ENCODE data around the gene ADAMTSL1.

Gene ADAMTSL1

DNA sequence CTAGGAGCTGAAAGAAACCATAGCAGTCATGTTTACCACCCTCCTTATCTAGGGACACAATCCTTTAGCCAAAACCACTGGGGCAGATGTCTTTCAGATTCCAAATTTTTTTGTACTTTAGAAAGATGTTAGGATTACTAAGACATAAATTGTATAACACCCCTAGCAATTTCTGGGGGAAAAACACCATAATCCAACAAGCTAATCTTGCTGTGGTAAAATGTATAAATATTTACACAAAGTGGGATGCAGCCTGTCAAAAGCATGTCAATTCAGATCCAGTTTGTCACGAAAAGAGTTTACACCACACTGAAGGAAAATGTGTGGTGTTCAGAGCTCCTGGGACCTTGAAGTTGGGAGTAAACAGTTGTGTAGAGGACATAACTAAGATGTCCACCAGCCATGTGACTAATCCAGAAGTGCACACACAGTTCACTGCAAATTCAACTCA, 274.3 kb downstream of the ADAMTSL1 start:
- H3K9me3 ChIP-seq (ENCODE audit: control insufficient read depth, insufficient read depth, low read length): no peaks in the 10 kb centered on the region
- no peaks in the 10 kb centered on the region for H3K4me1 ChIP-seq (ENCODE audit: insufficient read depth, low read length)

DNA sequence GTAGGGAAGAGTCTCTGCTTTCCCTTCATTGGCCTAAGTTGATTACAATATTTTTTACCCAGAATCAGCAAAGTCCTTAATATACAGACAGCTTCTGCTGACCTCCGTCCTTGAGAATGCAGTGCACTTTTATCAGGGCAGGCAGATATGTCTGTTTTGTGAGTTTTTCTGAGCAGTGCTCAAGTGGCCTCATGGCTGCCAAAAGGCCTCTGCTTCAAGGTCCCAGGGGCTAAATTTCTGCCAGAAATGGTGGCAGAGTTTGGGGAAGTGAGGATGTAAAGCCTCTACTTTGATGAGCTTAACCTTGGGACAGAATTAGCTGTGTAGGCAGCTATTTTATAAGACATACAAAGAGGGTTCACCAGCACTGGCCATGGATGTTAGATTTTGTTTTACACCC, 275.8 kb downstream of the ADAMTSL1 start:
- no peaks in the 10 kb centered on the region for H3K4me1 ChIP-seq (ENCODE audit: insufficient read depth, low read length)
- H3K9me3 ChIP-seq (ENCODE audit: control insufficient read depth, insufficient read depth, low read length): no peaks in the 10 kb centered on the region
- H3K9ac ChIP-seq (ENCODE audit: low read depth, low read length): no peak overlapping the region
- H3K36me3 ChIP-seq (ENCODE audit: insufficient read depth, low read length): no peaks in the 10 kb centered on the region

More for the DNA sequence above, 274.3 kb downstream of the ADAMTSL1 start:
- H3K36me3 ChIP-seq (ENCODE audit: insufficient read depth, low read length): no peaks in the 10 kb centered on the region
- H3K9ac ChIP-seq (ENCODE audit: low read depth, low read length): no peak overlapping the region

- Histone ChIP-seq H3K4me1 (ENCODE audit: insufficient read depth, low read length) (no peaks in the 10 kb centered on the region; the same call in 1 of the 2 replicates), H3K36me3 (ENCODE audit: insufficient read depth, low read length) (no peaks in the 10 kb centered on the region), H3K9me3 (ENCODE audit: control insufficient read depth, insufficient read depth, low read length) (no peaks in the 10 kb centered on the region), H3K9ac (ENCODE audit: low read depth, low read length) (no peak overlapping the region)
Observed at GRCh38 chr9:18753904-18754303, 280.0 kb downstream of the ADAMTSL1 start.

DNA sequence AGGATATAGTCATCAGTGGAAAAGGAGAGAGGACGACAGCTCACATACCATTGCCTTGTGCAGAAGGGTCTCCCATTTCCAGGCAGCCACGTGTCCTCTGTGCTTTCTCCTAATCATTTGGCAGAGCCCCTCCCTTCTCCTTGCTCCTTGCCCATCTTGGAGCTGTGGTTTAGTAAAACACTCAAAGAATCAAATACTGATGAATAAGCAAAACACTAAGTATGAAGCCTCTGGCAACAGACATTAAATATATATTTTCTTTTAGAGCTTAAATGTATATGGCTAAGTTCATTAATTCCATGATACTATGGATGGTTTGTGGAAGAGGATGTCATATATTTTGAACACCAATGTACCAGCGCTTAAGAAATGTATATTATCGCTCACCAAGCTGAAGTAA, 280.6 kb downstream of the ADAMTSL1 start:
- H3K9ac ChIP-seq (ENCODE audit: low read depth, low read length): no peak overlapping the region
- H3K36me3 ChIP-seq (ENCODE audit: insufficient read depth, low read length): no peaks in the 10 kb centered on the region
- no peaks in the 10 kb centered on the region; the same call in 1 of the 2 replicates for H3K4me1 ChIP-seq (ENCODE audit: insufficient read depth, low read length)
- no peaks in the 10 kb centered on the region for H3K9me3 ChIP-seq (ENCODE audit: control insufficient read depth, insufficient read depth, low read length)

DNA sequence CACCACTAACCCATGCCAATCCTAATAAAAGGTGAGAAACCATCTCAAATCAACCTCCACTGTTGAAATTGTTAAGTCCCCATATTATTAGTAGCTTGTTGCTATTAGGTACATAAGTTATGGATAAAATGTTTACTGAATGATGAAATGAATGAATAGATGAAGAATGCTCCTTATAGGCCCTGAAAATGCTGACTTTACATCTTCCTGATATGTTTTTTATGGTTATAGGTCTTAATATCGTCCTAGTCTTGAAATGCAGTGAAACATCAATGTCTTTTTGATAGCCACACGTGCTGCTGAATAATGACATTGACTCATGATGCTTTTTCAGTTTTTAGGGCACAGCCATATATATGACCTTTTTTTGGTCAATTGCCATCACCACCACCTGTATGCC, 281.3 kb downstream of the ADAMTSL1 start:
- Histone ChIP-seq H3K36me3 (ENCODE audit: insufficient read depth, low read length) (no peaks in the 10 kb centered on the region), H3K9me3 (ENCODE audit: control insufficient read depth, insufficient read depth, low read length) (no peaks in the 10 kb centered on the region), H3K4me1 (ENCODE audit: insufficient read depth, low read length) (no peaks in the 10 kb centered on the region; the same call in 1 of the 2 replicates), H3K9ac (ENCODE audit: low read depth, low read length) (no peak overlapping the region)

DNA sequence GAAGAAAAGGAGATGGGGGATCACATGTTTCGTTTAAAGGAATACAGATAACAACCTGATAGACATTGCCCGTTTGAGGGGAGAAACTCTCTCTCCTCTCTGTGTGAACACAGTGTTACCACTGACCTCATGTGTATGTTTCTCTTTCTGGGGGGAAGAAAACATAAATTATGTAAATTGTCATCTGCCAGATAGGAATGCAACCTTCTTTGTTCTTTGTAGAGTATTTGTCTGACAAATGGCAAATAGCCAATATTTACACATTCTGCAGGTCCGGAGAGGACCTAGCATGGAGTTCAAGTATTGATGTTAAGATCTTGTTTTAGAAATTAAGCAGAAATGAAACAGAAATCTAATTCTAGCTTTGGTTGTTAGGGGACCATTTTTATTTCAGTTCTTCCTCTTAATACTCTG, 282.8 kb downstream of the ADAMTSL1 start:
- H3K9ac ChIP-seq (ENCODE audit: low read depth, low read length): no peak overlapping the region
- no peaks in the 10 kb centered on the region; the same call in 1 of the 2 replicates for H3K4me1 ChIP-seq (ENCODE audit: insufficient read depth, low read length)
- H3K9me3 ChIP-seq (ENCODE audit: control insufficient read depth, insufficient read depth, low read length): no peaks in the 10 kb centered on the region
- no peaks in the 10 kb centered on the region for H3K36me3 ChIP-seq (ENCODE audit: insufficient read depth, low read length)

DNA sequence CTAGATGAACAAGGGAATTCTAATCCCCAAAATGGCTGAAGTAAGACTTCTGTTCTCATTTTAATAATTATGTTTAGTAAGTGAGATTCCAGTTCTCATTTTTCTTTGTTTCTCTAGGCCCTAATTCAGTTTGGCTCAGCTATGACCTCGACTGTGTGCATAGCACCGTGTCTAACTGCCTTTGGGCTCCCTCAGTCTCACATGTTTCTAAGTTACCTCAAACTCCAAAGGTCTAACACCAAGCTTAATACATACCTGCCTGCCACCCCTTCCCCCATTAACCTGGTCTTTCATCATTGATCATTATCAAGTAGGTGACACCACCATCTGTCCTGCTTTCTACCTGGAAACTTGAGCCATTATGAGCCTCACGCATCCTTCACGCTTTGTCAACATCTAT, 285.9 kb downstream of the ADAMTSL1 start:
- Histone ChIP-seq H3K36me3 (ENCODE audit: insufficient read depth, low read length) (no peaks in the 10 kb centered on the region), H3K9ac (ENCODE audit: low read depth, low read length) (no peak overlapping the region), H3K4me1 (ENCODE audit: insufficient read depth, low read length) (no peaks in the 10 kb centered on the region; the same call in 1 of the 2 replicates), H3K9me3 (ENCODE audit: control insufficient read depth, insufficient read depth, low read length) (no peaks in the 10 kb centered on the region)

- Histone ChIP-seq H3K4me1 (ENCODE audit: insufficient read depth, low read length) (no peaks in the 10 kb centered on the region), H3K9me3 (ENCODE audit: control insufficient read depth, insufficient read depth, low read length) (no peaks in the 10 kb centered on the region), H3K9ac (ENCODE audit: low read depth, low read length) (no peak overlapping the region), H3K36me3 (ENCODE audit: insufficient read depth, low read length) (no peaks in the 10 kb centered on the region)
Observed at GRCh38 chr9:18761742-18762300, 287.9 kb downstream of the ADAMTSL1 start.

DNA sequence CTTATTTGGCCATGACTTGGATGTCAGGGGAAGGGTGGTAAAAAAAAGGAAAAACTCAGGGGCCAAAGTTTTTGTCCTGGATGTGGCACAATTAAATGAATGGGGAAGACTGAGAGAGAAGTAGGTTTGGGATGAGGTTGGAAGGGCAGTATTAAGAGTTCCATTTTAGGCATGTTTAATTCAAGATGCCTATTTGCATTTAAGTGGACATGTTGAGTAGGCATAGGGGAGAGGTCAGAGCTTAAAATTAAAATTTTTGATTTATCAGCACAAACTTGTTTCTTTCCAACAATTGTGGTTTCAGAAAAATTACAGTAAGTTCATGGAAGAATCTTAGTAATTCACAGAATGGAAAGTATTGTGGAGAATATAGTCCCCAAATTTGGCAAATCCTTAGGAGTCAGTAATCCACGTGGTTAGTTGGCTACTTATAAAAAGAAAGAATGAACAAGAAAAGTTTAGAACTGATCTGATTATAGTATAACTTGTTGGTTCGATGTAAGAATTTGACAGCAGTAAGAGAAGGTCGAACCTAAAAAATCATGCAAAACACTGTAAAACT, 293.1 kb downstream of the ADAMTSL1 start:
- no peaks in the 10 kb centered on the region for H3K36me3 ChIP-seq (ENCODE audit: insufficient read depth, low read length)
- no peaks in the 10 kb centered on the region for H3K4me1 ChIP-seq (ENCODE audit: insufficient read depth, low read length)
- H3K9ac ChIP-seq (ENCODE audit: low read depth, low read length): no peak overlapping the region
- no peaks in the 10 kb centered on the region for H3K9me3 ChIP-seq (ENCODE audit: control insufficient read depth, insufficient read depth, low read length)

GRCh38 chr9:18768951-18769622, 295.1 kb downstream of the ADAMTSL1 start:
- Histone ChIP-seq H3K9me3 (ENCODE audit: control insufficient read depth, insufficient read depth, low read length) (no peaks in the 10 kb centered on the region), H3K9ac (ENCODE audit: low read depth, low read length) (no peak overlapping the region), H3K36me3 (ENCODE audit: insufficient read depth, low read length) (no peaks in the 10 kb centered on the region), H3K4me1 (ENCODE audit: insufficient read depth, low read length) (no peaks in the 10 kb centered on the region)

GRCh38 chr9:18770131-18770908, 296.4 kb downstream of the ADAMTSL1 start:
- Histone ChIP-seq H3K36me3 (ENCODE audit: insufficient read depth, low read length) (no peaks in the 10 kb centered on the region), H3K4me1 (ENCODE audit: insufficient read depth, low read length) (no peaks in the 10 kb centered on the region), H3K9me3 (ENCODE audit: control insufficient read depth, insufficient read depth, low read length) (no peaks in the 10 kb centered on the region), H3K9ac (ENCODE audit: low read depth, low read length) (no peak overlapping the region)

DNA sequence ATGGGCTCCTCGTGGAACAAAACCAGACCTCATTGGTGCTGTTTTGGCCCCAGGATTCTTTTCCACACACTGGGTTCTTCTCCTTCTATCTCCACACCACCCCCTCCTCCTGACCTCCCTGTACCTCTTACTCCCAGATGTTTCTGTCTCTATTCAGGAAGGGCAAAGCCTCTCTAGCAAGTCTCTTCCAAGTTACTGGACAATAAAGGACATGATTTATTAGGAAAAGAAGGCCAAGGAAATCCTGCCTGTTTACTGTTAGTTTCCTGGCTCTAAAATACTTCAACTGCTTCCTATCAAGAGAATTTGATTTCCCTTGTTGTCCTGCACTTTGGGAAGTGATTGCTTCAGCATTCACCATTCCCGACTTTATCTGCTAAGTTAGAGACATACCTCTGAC, 297.1 kb downstream of the ADAMTSL1 start:
- H3K4me1 ChIP-seq (ENCODE audit: insufficient read depth, low read length): no peaks in the 10 kb centered on the region
- no peaks in the 10 kb centered on the region for H3K36me3 ChIP-seq (ENCODE audit: insufficient read depth, low read length)
- no peaks in the 10 kb centered on the region for H3K9me3 ChIP-seq (ENCODE audit: control insufficient read depth, insufficient read depth, low read length)
- H3K9ac ChIP-seq (ENCODE audit: low read depth, low read length): no peak overlapping the region

GRCh38 chr9:18771763-18772162, 297.8 kb downstream of the ADAMTSL1 start:
- H3K4me1 ChIP-seq (ENCODE audit: insufficient read depth, low read length): no peaks in the 10 kb centered on the region
- H3K36me3 ChIP-seq (ENCODE audit: insufficient read depth, low read length): no peaks in the 10 kb centered on the region
- no peak overlapping the region for H3K9ac ChIP-seq (ENCODE audit: low read depth, low read length)
- H3K9me3 ChIP-seq (ENCODE audit: control insufficient read depth, insufficient read depth, low read length): no peaks in the 10 kb centered on the region

DNA sequence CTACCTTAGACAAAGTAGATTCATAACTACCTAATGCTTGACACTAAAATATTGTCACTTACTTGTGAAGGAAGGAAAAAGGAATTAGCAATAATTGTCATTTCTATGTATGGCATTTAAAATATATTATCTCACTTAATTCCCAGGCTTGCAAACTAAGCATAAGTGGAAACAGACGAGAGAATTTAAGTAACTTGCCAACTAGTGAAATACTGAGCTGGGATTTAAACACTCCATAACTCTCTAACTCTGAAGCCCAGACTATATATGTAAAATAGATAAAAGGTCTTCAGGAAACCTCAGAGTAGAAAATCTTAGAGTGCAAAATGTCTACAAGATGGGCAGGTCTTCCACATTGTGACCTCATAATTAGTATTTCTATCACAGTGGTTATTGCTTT, 301.3 kb downstream of the ADAMTSL1 start:
- H3K9ac ChIP-seq (ENCODE audit: low read depth, low read length): no peak overlapping the region
- no peaks in the 10 kb centered on the region for H3K36me3 ChIP-seq (ENCODE audit: insufficient read depth, low read length)
- H3K9me3 ChIP-seq (ENCODE audit: control insufficient read depth, insufficient read depth, low read length): no peaks in the 10 kb centered on the region
- no peaks in the 10 kb centered on the region for H3K4me1 ChIP-seq (ENCODE audit: insufficient read depth, low read length)
